Activated CD4-positive, CD25-positive, alpha-beta regulatory T cell (primary cell): ENCODE results near the gene RTP2.

Experiments used
- DNase-seq, 4 experiments: peaks; one replicate each; lab custom pipeline; 2025; lab: John Stamatoyannopoulos, UW

Gene RTP2, protein sequence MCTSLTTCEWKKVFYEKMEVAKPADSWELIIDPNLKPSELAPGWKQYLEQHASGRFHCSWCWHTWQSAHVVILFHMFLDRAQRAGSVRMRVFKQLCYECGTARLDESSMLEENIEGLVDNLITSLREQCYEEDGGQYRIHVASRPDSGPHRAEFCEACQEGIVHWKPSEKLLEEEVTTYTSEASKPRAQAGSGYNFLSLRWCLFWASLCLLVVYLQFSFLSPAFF

DNA sequence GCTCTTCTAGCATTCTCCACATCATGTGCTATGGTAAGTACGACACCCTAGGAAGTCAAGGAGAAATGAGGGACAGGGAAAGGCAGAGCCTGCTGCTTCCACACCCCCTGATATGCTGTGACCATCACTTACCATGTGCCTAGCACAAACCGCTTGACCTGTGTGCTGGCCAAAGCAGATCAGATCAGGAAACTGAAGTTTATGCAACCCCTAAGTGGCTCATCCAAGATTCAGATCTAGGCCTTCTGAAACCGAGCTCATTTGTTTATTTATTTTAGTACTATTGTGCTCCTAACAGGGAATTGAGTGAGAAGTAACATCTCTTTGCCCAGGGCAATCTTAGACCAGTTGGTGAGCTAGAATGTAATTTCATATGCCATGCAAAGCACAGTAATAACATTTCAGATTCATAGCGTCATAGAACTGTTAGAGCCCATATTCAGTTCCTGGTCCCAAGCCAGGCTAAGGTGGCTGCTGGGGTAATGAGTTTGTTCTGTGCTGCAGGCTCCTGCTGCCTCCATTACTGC, at the start of gene RTP2:
Gene RTP2, minus strand, starts transcription at position 51 of the 527 bp plus-strand sequence. CDS start 429 bp downstream, outside the sequence.
- no peak for DNase-seq

DNA sequence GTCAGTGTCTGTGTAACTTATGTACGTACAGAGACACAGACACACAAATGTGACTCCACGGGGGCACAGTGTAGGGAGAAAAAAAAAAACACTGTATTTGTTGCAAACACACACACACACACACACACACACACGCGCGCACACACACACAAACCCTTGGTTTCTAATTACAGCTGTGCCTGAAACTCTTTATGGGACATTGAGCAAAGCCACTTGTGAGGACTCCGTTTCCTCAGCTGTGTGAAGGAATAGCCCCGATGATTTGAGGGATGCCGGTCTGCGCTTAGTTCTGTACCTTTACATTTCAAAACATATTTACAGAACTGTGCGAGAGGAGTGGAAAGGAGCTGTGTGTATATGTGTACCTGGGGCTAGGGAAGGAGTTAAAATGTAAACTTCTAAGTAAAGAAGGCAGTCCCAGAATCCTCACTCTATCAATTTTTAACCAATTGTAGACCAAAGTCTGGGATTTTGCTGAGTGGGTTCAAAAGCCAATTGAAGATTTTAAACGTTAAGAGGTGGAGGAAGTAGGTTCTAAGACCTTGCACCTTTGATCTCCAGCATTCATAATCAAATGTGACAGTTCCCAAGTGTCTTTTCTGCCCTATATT, 48.3 kb upstream of the RTP2 start:
- no peak for DNase-seq

DNA sequence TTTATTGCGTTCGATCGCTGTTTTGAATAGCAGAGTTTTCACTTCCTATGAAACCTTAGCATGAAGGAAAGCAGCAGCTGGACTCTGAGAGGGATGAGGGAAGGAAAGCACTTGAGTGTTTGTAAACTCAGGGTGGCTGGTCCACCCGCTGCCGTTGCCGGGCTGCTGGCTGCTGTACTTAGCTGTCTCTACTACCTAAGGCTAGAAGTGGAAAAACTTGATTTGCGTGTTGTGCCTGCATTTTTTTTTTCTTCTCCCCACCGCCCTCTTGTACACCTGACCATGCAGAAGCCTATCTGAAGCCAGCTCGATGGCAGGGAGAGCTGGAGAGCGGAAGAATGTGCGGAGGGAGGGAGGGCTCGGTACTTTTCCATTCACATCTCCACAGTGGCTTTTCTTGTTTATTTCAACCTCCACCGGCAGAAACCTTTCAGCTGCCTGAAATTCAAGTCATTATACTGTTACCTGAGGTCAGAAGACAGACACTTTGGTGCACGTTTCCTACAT, 47.7 kb upstream of the RTP2 start:
- DNase-seq = no peak

DNA sequence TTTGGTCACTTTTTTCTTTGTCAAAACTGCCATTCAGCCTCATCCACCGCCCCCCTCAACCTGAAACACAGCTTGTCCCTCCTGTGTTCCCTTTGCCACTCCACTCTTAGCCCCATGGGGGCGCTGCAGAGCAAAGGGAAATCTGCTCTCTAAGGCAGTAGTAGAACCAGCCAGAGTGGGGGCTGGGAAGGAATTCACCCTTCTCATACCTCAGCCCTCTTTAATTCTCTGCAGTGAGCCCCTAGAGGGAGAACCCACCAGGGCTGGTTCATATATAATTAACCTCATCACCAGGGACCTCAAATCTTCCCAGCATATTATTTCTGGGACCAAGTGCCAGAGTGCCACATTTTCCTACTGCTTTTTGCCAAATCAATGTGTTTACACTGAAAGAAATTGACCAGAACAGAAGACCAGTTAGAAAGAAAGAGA, 45.7 kb upstream of the RTP2 start:
- peak; percentile 78 to 93 (median 85) for DNase-seq

DNA sequence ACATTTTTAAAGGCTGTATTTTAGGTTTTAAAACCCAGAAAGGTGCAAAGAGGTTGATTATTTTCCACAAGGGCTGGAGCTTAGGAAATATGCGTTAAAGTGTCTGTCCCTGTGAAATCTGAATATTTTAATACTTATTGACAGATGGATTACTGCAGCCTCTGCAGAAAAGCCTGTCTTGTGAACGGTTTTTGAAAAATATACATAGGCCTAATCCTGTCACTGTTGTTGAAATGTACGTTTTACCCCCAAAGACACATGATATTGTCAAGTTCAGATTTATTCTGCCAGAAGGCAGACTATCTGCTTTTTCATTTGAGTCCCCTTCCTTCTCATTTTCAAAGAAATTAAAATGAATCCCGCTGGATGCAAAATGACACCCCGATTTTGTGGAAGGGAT, 45.1 kb upstream of the RTP2 start:
- DNase-seq = no peak

DNA sequence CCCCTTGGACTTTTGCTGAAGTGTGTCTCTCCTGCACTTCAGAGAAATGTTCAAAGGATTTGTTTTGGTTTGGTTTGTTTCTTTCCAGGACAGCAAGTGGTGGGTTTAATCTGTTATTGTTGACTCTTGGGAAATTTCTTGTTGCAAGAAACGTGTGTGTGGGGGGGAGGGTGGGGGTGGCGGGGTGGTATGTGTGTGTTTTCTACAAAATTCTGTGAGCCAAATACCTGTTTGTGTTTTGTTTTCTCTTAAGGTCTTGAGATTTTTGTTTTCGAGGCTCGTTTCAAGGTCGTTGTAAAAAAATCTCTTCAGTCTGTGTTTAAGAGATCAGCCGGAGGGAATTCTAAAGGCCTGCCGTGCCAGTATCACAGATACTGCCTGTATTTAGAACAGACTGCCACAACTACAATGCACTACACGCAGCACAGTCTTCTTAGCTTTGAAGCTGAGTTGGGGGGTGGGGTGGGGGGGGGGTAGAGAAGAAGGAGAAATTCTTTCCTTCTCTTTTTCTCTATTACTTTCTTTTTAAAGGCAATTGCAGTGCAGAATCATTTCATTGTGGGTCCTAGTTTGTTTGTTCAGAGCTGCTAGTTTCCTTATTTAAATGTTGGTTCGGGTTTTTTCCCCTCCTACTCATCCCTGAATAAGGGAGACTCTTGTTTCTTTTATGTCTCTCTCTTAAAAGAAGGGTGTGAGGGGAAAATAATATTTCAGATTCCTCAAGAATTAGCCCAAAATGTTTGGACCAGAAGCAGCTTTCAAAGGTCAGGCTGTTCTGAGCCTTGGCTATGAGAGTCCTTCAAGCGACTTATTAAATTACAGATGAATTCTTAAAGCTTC, 44.3 kb upstream of the RTP2 start:
- DNase-seq = peak in 1 of 4 experiments; percentile 11

DNA sequence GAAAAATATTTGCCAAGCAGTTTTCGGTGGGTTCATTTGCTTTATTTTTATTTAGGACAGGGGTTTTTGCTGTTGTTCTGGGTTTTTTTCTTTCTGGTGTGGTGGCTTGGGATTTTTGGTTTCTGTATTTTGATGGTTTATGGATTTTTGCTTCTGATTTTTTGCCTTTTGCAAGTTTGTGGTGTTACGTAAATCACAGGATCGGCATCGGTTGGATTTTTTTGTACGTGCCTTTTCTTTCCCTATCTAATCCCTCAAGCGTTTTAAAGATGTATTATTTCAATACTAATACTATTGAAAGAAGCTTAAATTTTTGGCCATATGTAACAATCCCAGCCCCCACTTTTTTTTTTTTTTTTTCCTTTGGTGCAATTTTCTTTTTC, 43.7 kb upstream of the RTP2 start:
- DNase-seq = no peak

DNA sequence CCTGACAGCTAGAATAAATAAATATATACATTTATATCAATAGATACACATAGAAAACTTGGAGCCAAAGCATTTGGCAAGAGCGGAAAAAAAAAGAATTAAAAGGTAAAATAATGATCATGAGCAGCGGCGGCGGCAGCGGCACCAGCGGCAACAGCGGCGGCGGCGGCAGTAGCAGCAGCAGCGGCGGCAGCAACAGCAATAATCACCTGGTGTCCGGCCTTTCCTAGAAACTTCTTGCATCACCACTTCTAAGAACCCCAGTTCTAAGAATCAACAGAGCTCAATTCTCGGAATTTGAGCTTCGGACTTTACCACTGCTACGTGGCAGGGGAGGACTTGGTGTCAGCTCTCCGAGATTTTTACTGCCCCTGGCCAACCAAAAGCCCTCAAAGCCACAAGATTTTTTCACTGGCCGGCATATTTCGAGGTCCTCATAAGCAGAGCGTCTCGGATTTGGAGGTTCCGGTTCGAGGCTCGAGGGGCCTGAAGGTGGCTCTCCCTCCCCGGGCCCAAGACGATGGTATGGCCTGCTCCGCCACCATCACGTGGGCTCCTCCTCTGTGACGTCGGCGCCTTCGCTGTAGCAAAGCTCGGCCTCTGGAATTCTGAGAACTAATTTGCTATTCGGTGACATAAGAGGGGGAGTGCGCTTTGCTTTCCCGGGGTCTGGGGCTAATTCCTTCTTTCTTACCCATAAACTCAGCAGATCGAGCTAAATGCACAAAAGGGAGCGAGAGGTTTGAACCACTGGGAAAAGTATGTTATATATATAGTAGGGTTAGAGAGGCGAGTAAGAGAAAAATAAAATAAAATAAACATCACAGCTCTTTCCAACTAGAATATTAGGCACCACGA, 43.1 kb upstream of the RTP2 start, which contains the start of gene BCL6:
Gene BCL6, minus strand, starts transcription at position 268 of the 858 bp plus-strand sequence. CDS start 11,775 bp downstream, outside the sequence.
- DNase-seq = peak; percentile 75 to 81 (median 78)

DNA sequence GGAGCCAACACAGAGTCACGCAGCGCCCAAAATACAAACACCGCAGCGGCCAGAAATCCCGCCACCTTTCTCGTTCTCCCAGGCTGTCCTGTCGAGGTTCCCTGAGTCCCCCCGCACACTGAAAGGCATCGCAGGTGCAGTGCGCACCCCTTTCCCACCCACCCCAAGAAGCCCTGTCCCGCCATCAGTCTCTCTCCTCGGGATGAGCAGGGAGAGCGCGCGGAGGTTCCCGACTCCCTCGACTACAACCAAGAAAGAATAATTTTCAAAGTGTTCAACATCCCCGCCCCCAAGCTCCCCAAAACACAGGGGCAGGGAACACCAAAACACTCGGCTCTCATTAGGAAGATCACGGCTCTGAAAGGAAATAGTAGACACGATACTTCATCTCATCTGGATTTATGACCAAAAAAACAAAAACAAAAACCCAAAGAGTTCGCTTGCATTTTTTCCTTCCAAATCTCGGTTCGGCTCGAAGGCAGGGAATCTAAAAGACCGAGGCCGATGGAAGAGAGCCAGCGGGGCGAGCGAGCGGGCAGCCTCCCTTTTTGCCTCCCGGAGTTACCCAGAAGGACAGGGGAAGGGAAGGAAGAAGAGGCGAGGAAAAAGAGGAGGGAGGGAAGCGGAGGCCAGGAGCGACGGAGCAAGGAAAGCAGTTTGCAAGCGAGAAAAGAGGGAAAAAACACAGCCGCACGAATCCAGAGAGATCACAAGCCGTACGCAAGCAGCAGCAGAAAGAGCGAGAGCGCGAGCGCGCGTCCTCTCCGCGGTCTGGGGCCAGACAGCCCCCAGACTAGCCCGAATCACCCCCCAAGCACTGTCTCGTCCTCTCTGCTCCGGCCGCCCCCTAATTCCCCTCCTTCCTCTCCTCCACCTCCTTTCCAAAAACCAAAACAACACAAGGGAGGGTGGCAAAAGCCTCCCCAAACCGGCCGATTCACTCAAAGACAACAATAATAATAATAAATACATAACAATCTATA, 42.1 kb upstream of the RTP2 start:
- DNase-seq = peak; percentile 23 to 39 (median 34)

DNA sequence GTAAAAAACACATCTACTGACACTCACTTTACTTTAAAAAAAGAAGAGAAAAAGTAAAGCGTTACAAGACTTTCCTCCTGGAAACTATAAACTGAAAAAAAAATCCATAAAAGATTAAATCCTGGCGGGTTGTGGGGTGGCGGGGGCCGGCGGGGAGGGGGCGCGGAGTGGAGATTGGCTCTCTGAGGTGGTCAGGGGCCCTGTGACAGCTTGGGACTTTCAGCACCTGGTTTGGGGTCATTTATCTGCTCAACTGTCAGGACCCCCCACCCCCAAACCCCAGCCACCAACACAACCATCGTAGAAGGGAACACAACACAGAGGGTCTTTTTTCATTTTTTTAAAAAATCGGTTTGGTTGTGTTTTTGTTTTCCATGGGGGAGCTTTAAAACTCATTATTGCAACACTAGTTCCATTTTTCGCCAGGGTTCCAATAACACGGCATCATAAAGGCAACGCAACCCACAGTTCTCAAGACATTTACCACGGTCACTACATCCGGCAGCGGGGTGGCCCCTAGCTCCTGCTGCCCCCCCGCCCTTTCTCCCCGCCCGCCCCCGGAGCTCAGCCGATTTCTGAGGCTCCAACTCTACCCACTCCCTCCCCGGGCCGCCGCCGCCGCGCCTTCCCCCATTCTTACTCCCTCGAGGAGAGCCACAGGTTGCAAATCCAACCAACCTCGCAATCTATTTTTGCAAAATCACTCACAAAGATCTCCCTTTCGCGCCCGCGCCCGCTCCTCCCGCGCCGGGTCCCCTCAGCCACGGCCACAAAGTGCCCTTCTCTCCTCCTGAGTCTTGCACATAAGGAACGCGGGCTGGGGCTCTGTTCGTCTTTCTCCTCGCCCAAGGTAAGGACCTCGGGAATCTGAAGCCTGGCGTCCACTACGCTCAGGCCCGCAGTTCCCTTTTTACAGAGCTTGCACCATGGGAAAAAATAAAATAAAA, 41.1 kb upstream of the RTP2 start:
- peak; percentile 46 to 63 (median 50) for DNase-seq

DNA sequence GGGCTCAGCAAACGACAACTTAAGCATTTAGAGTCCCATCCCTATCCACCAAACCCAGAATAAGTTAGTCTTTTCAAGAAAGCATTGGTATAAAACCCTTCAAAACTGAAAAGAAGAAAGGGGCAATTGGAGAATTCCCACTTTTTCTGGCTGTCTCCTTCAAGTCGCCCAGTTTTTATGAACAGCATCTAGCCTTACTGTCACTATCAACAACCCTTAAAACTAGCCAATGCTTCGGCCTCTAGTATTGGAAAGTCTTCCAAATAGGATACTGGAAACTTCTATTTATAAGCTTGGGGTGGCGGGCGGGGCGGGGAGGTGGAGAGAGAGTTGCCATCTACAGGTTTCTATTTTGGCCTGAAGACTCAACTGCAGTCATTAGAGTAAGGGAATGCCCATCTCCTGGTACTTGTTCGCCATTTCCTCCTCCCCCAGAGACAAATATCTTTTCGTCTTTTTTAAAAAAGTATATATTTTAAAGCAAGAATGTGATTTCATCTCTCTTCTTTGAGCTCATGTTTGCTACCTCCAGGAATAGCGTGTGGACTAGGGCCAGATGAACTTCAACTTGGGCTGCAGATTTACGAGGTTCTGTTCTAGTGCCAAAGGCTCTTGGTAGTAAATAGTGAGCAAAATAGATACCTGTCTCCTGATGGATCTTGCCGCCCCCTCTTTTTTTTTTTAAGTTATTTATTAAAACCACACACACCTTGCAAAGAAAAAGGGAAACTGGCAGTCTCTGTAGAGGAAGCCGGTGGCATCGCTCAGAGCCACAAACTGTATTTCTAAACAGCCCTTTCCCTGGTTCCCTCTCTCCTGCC, 40.2 kb upstream of the RTP2 start:
- peak in 2 of 4 experiments; percentile 2 to 7 for DNase-seq

DNA sequence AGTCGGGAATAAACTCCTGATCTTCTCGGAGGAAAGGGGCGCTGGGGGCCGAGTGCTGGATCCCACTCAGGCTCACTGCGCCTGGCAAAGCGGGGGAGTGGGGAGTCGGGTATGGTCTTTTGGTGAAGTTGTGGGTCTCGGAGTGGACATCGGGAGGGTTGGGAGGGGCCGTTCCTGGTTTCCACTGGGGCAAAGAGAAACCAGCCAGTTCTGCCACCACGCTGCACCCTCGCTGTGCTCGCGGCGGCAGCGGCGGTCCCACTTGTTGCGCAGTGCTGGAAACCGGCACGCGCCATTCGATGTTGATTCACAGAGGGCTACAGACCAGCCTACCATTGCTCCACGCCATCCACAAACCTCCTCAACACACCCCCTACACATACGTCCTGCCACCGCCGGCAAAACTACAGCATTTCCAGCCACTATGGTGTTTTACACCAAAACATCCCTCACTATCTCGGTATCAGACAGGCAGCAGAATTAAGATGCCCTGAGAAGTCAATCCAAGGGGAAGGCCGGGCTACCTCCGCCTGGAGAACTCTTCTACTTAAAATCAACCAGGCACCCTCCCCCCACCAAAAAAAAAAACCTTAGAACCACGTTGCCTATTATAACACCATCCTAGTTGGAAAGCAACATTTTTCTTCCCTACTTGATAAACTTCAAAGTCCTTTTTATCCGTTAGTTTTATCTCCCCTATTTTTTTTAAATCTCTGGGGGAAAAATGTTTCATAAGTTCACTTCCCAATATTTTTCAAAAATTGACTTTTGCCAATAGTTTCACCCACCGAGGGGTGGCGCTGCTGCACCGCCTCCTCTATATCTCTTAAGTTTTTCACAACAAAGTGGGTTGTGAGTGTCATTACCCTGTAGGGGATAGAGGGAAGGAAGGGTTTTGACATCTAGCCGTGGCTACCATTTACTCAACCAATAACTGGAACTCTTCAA, 39.3 kb upstream of the RTP2 start:
- peak; percentile 34 to 67 (median 53) for DNase-seq

DNA sequence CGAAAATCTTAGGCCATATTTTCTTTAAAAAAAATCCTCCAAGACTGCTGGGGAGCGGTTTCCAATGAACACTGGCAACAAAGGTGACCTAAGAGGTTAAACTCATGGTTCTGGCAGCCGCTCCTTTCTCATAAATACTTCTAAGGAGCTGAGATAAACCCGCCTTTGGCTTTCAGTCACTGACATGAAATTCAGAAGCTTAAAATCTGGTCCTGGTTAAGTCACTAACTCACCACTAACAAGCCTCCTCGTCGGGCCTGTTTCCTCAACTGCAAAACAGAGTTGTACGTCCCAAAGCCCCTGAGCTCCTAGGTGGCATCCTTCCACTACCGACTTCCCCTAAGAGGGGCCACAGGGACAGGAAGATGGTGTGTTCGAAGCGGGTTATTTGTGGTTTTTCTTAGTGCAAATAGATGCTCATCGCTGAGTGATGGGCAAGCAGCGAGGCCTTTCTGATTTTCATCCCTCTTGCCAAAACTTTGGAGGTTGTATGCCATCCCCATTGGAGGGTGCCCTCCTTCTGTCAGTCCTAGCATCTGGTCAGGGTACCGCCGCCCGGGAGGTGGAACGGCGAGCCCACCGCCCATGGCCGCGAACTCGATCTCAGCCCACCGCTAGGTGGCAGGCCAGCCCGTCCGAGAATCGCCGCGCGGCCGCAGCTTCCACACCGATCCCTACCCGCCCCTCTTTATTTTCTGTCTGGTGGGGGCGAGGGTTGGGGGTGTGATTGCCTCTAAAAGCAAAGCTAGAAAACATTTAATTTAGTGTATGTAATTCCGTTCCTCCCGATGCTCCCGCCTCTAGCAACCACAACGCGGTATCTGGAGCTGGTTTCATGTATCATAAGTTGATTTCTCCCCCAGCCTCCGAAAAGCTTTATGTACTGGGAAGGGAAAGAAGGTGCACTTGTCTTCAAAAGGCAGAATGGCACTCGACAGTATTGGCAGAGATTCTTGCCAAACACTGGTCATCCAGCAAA, 38.4 kb upstream of the RTP2 start:
- DNase-seq = peak; percentile 54 to 66 (median 60)

DNA sequence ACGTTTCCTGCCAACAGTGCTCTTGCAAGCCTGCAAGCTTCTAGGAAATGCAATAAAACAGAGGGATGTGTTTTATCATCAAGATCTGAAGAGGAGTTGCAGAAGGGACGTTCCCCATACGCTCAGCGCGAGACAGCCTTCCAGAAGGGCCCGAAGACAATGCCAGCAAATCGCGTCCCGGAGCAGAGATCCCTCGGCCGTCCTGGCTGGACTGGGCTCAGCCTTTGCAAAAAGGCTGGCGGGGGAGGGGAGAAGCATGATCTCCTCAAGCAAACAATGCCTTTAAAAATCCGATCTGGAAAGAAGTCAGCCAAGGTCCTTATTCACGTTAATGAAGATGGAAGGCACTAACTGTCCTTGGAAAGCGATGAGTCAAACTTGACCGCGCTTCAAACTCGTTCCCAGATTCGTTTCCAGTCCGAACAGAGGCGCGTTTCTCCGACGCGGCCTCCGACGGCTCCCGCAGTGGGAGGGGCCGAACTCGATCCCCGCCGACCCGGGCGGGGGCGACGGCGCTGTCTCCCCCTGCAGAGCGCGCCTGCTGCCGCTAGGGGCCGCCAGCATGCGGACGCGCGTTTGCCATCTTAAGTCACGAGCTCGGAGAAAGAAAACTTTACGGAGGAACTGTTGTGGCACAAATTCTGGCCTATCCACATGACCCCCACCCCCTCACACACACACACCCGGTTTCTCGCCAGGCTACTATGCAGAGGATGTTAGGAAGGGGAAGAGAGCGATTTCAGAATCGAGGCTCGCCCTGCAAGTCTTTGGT, 37.4 kb upstream of the RTP2 start:
- peak; percentile 54 to 72 (median 68) for DNase-seq

DNA sequence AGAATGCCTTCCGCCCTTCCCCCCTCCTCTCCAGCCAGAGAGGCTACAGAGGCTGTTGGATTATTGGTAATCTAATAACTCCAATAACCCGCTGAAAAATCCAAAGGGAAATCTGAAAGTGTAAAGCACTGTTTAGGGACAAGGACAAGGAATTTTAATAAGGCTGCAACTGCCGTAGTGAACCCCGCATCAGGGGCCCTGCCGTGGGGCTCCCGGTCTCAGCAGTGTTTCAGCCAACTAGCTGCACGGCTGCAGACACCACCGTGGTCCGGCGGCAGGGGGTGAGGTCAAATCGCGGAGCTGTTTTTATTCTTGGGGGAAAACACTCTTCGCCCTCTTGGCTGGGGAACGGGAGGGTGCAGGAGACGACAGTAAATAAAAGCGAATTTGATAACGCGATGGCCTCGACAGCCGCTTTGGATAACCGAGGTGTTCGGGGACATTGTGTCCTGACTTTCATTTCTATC, 36.8 kb upstream of the RTP2 start:
- DNase-seq = peak in 2 of 4 experiments; percentile 12 to 16
